HEK293 (cell line): ENCODE data around the gene RBFOX2.
"Not testable (repeated sequence)": the region's sequence is repeated elsewhere in the genome, so short reads cannot be mapped to it uniquely, and the experiment has no call there.

Experiments
- CTCF ChIA-PET: fragments of 350-600 bp; formaldehyde crosslinking; extraction: SDS; loops from one replicate; lab custom pipeline; 2021; ENCODE audit warnings: antibody characterized with exemption; lab: Yijun Ruan, JAX
- POLR2A ChIA-PET: fragments of 300-600 bp; formaldehyde crosslinking; extraction: SDS; loops from one replicate; lab custom pipeline; 2020; ENCODE audit warnings: antibody characterized with exemption, inconsistent platforms; lab: Yijun Ruan, JAX
- H3K27ac ChIP-seq: fragments of 200-500 bp; sonication (Bioruptor generic); 2 replicates; pipeline ENCODE4 v1.5.1; 2014; ENCODE audit warnings: low read depth, low read length, control low read depth, inconsistent platforms; ENCODE audit errors: extremely low read depth
- H3K36me3 ChIP-seq, 2 experiments: fragments of 200-500 bp in 1 of 2; sonication (Bioruptor generic) in 1 of 2; 1 replicate in 1 of 2; 2 replicates in 1 of 2; pipeline ENCODE4 v1.5.1; 2014 to 2017; ENCODE audit warnings: inconsistent platforms in 2 of 2, low read length in 2 of 2; ENCODE audit not compliant: control insufficient read depth in 2 of 2, insufficient read depth in 1 of 2
- H3K4me1 ChIP-seq: fragments of 200-500 bp; sonication (Bioruptor generic); 2 replicates; pipeline ENCODE4 v1.5.1; 2014; ENCODE audit warnings: mild to moderate bottlenecking, low read length, inconsistent platforms; ENCODE audit not compliant: control insufficient read depth, insufficient read depth
- H3K4me3 ChIP-seq: 2 replicates; pipeline ENCODE4 v1.5.1; 2011; ENCODE audit warnings: low read depth, mild to moderate bottlenecking, control low read depth, low read length, moderate library complexity
- H3K9me3 ChIP-seq: fragments of 200-500 bp; sonication (Bioruptor generic); 2 replicates; pipeline ENCODE4 v1.5.1; 2014; ENCODE audit warnings: low read depth, low read length, inconsistent platforms; ENCODE audit not compliant: control insufficient read depth, insufficient read depth
- BCL11A ChIP-seq: fragments of 450-650 bp; formaldehyde crosslinking; IDR thresholded peaks from 2 replicates; pipeline ENCODE4 v1.5.1; 2016; ENCODE audit warnings: low read depth, missing biosample characterization, missing genetic modification characterization
- CTCF ChIP-seq: fragments of 450-650 bp; formaldehyde crosslinking; IDR thresholded peaks from 2 replicates; pipeline ENCODE4 v1.5.1; 2016; ENCODE audit warnings: missing biosample characterization, missing genetic modification characterization
- TCF7L2 ChIP-seq: IDR thresholded peaks from 2 replicates; pipeline ENCODE4 v1.6.1; 2011; ENCODE audit warnings: low read depth, mild to moderate bottlenecking, inconsistent platforms, low read length, moderate library complexity, borderline replicate concordance
- TRIM28 ChIP-seq: IDR thresholded peaks from 2 replicates; pipeline ENCODE4 v1.6.1; 2011; ENCODE audit warnings: low read length, control low read depth, borderline replicate concordance
- WT1 ChIP-seq: fragments of 450-650 bp; formaldehyde crosslinking; IDR thresholded peaks from 2 replicates; pipeline ENCODE4 v1.5.1; 2016; ENCODE audit warnings: missing biosample characterization, missing genetic modification characterization
- ZFP69B ChIP-seq: fragments of 450-650 bp; formaldehyde crosslinking; IDR thresholded peaks from 2 replicates; pipeline ENCODE4 v1.5.1; 2016; ENCODE audit warnings: missing biosample characterization, missing genetic modification characterization
- ZNF121 ChIP-seq: fragments of 450-650 bp; formaldehyde crosslinking; IDR thresholded peaks from 2 replicates; pipeline ENCODE4 v1.5.1; 2016; ENCODE audit warnings: missing biosample characterization, missing genetic modification characterization
- ZNF354C ChIP-seq: fragments of 450-650 bp; formaldehyde crosslinking; IDR thresholded peaks from 2 replicates; pipeline ENCODE4 v1.5.1; 2016; ENCODE audit warnings: missing biosample characterization, missing genetic modification characterization, low read depth, borderline replicate concordance
- ZNF433 ChIP-seq: fragments of 450-650 bp; formaldehyde crosslinking; IDR thresholded peaks from 2 replicates; pipeline ENCODE4 v1.5.1; 2016; ENCODE audit warnings: missing biosample characterization, missing genetic modification characterization, low read depth
- ZNF600 ChIP-seq: fragments of 450-650 bp; formaldehyde crosslinking; IDR thresholded peaks from 2 replicates; pipeline ENCODE4 v1.5.1; 2016; ENCODE audit warnings: missing biosample characterization, missing genetic modification characterization
- ZNF664 ChIP-seq: fragments of 450-650 bp; formaldehyde crosslinking; IDR thresholded peaks from 2 replicates; pipeline ENCODE4 v1.5.1; 2016; ENCODE audit warnings: missing biosample characterization, missing genetic modification characterization

Gene RBFOX2

DNA sequence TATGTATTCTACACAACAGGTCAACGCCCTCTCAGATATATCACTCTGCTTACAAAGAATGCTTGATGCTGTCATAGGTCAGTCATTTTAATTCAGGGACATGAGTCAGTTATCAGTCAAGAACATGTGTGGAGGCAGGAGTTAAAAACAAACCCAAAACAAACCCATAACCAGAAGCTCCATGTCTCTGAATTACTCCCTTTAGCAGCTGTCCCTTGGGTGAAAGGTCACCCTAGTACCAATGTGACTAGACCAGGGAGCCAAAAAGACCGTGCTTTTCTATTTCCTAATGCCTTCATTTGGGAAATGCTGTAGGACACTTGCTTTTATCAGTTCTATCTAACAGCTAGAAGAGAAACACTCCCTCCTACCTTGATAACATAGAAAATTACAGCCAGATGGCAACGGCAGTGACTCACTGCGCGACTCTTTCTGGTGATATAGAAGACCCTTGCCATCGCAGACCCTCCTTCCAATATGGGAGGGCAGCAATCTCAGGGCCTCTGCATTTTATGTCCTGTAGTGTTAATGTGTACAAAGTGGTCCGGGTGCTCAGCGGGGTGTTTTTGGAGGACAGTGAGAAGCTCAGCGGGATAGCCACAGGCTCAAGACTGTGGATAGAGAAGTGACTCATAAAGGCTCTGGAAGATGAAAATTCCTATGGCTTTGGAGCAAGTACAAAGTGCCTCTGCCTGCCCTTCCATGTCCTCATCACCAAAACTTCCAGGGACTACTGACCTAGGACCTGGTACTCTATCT, 286.1 kb downstream of the RBFOX2 start (continued):
- TF ChIP-seq WT1 (peak; percentile 63), BCL11A (no peak)

DNA sequence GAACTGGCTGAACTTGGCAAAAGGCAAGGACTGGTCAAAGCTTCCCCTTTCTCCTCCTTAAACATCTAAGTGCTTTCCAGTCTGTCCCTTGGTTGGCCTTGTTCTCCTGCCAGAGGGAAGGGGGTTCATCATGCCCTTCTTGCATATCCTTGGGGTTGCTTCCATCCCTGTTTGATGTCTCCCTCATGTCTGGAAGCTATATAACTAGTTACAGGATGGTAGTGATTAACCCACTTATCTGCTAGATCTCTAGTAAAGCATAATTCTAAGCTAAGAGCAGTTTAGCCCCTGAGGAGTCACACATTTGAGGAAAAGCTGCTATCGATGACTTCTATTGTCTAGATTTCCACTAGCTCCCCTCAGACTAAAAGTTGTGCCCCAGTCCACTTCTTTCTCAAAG, 288.0 kb downstream of the RBFOX2 start:
- POLR2A ChIA-PET = no interaction called here

GRCh38 chr22:35739931-35740380, 288.7 kb downstream of the RBFOX2 start:
- ChIA-PET POLR2A (no interaction called here), CTCF (interaction anchor here (0.6 to 1.5 kb wide), 3 partner anchors 78 to 130 kb away, joined by 4 to 5 read pairs (median 4); no protein-coding TSS in a partner anchor)

More for the DNA sequence above, 288.0 kb downstream of the RBFOX2 start:
- H3K9me3 ChIP-seq = no peaks in the 10 kb centered on the region
- H3K27ac ChIP-seq = no peak overlapping the region
- no peak overlapping the region for H3K4me3 ChIP-seq
- TF ChIP-seq ZNF664 (tag by site-specific recombination) (no peak), ZNF433 (no peak)
- peaks cover 0 to 18% of the 10 kb centered on the region in 2 experiments for H3K36me3 ChIP-seq
- H3K4me1 ChIP-seq = peaks cover 3% of the 10 kb centered on the region; the same call in 1 of the 2 replicates
- CTCF ChIA-PET = interaction anchor here (0.8 to 1.8 kb wide), 2 partner anchors 25 to 110 kb away, joined by 4 to 5 read pairs; no protein-coding TSS in a partner anchor

DNA sequence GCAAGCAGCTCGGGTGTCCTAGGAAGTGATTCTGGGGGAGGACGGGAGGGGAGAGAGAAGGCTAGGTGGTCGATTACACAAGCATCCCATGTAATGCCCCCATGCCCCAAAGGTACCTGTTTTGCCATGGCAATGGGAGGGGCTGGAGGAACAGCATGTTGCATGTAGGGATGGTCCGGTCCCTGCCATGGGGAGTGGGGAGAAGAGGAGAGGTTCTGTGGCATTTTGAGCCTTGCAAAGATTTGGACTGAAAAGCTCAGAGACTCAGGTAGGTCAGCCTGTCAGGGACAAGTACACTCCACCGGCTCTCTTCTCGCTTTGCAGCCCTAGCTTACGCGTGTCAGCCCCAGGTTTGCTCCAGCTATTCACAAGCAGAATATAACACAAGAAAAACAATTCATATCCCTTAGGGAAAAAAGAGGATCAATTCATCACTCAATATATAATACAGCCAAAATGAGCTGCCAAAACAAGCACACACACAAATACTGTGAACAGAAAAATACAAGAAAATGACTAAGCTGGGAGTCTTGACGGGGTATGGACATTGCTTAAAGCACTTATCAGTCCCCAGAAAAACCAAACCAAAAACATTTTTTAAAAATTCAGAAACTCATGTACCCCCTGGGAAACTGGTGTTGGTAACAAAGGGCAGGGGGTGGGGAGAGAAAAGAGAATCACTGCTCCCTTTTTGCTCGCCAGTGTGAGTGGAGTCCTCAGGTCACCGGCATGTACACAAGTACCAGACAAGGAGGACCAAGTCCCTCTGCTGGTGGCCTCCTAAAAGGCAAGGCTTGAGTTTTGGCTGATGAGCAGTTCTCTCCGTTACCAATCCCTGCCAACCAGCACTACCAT, 289.3 kb downstream of the RBFOX2 start:
- TF ChIP-seq ZFP69B (tag by site-specific recombination) (no peak), TRIM28 (no peak), ZNF354C (no peak), CTCF (tag by site-specific recombination) (0 out of 2 replicates have a peak, but pooled peaks have one; percentile 20)
- Histone ChIP-seq H3K4me3 (no peak overlapping the region), H3K27ac (no peak overlapping the region), H3K36me3 (peaks cover 0 to 11% of the 10 kb centered on the region in 2 experiments), H3K9me3 (no peaks in the 10 kb centered on the region), H3K4me1 (peaks cover 3% of the 10 kb centered on the region; the same call in 1 of the 2 replicates)
- POLR2A ChIA-PET = interaction anchor here (0.6 kb wide), 1 partner anchor 197 kb away, joined by 6 read pairs; no protein-coding TSS in a partner anchor
- CTCF ChIA-PET = interaction anchor here (0.6 to 1.5 kb wide), 4 partner anchors 78 to 130 kb away, joined by 4 to 5 read pairs (median 4); no protein-coding TSS in a partner anchor

More at GRCh38 chr22:35739931-35740380, 288.7 kb downstream of the RBFOX2 start:
- no peak for TF ChIP-seq ZNF600 (tag by site-specific recombination)
- TF ChIP-seq TCF7L2 = no peak
- no peak overlapping the region for H3K27ac ChIP-seq
- H3K36me3 ChIP-seq = peaks cover 0 to 11% of the 10 kb centered on the region in 2 experiments
- H3K4me1 ChIP-seq = peaks cover 3% of the 10 kb centered on the region; the same call in 1 of the 2 replicates
- no peaks in the 10 kb centered on the region for H3K9me3 ChIP-seq
- H3K4me3 ChIP-seq = no peak overlapping the region

GRCh38 chr22:35737886-35738285, 290.7 kb downstream of the RBFOX2 start:
- H3K27ac ChIP-seq, H3K4me1 ChIP-seq, CTCF ChIA-PET, POLR2A ChIA-PET, H3K9me3 ChIP-seq, H3K4me3 ChIP-seq: not testable (repeated sequence)
- TF ChIP-seq ZNF121 (tag by site-specific recombination) = peak; percentile 63
- H3K36me3 ChIP-seq = peaks cover 0 to 11% of the 10 kb centered on the region in 2 experiments; a peak in 2 of 3 replicates
